Islet precursor cell (in vitro differentiated cells): Measurements from ENCODE around the gene CLN6.

ENCODE experiments used
- DNase-seq: peaks from one replicate; pipeline ENCODE4 v3.0.0-alpha.2; 2018

The CLN6 gene

GRCh38 chr15:68229386-68230156 lies at the start of gene CLN6:
Gene CLN6, minus strand, starts transcription at chr15:68229728. Its CDS starts 144 bp downstream, at chr15:68229584.
- DNase-seq = peak; percentile 92

- DNase-seq = no peak
Measured at GRCh38 chr15:68278595-68279405, 49.3 kb upstream of the CLN6 start.

GRCh38 chr15:68278345-68278594 lies 48.7 kb upstream of the CLN6 start:
- DNase-seq = no peak

- peak; percentile 94 for DNase-seq
Measured at GRCh38 chr15:68277603-68278344, 48.2 kb upstream of the CLN6 start, which contains the start of gene FEM1B. Gene FEM1B, plus strand, starts transcription at chr15:68277745. Its CDS starts 673 bp downstream, at chr15:68278418.

- DNase-seq = peak; percentile 83
Measured at GRCh38 chr15:68277131-68277602, 47.6 kb upstream of the CLN6 start.

- DNase-seq = no peak
Measured at GRCh38 chr15:68276668-68277067, 47.1 kb upstream of the CLN6 start.

- DNase-seq = no peak
Measured at GRCh38 chr15:68275165-68275746, 45.7 kb upstream of the CLN6 start.

- no peak for DNase-seq
Measured at GRCh38 chr15:68274201-68274848, 44.8 kb upstream of the CLN6 start.

GRCh38 chr15:68272721-68273271 lies 43.3 kb upstream of the CLN6 start:
- DNase-seq = no peak

- peak; percentile 99 for DNase-seq
Measured at GRCh38 chr15:68271854-68272471, 42.4 kb upstream of the CLN6 start.

GRCh38 chr15:68268405-68268804 lies 38.9 kb upstream of the CLN6 start:
- DNase-seq = no peak

- DNase-seq = no peak
Measured at GRCh38 chr15:68265674-68266073, 36.1 kb upstream of the CLN6 start.

GRCh38 chr15:68265081-68265480 lies 35.6 kb upstream of the CLN6 start:
- no peak for DNase-seq

- no peak for DNase-seq
Measured at GRCh38 chr15:68264282-68264681, 34.8 kb upstream of the CLN6 start.

- no peak for DNase-seq
Measured at GRCh38 chr15:68262514-68263356, 33.2 kb upstream of the CLN6 start.

- DNase-seq = no peak
Measured at GRCh38 chr15:68261980-68262379, 32.5 kb upstream of the CLN6 start.

- DNase-seq = no peak
Measured at GRCh38 chr15:68261241-68261640, 31.7 kb upstream of the CLN6 start.

- DNase-seq = no peak
Measured at GRCh38 chr15:68259883-68260282, 30.4 kb upstream of the CLN6 start.

- DNase-seq = no peak
Measured at GRCh38 chr15:68258692-68259091, 29.2 kb upstream of the CLN6 start.

- peak; percentile 96 for DNase-seq
Measured at GRCh38 chr15:68256675-68257450, 27.3 kb upstream of the CLN6 start.
